Measurements from ENCODE around the gene RPS6KB2.

RPS6KB2 gene

DNA sequence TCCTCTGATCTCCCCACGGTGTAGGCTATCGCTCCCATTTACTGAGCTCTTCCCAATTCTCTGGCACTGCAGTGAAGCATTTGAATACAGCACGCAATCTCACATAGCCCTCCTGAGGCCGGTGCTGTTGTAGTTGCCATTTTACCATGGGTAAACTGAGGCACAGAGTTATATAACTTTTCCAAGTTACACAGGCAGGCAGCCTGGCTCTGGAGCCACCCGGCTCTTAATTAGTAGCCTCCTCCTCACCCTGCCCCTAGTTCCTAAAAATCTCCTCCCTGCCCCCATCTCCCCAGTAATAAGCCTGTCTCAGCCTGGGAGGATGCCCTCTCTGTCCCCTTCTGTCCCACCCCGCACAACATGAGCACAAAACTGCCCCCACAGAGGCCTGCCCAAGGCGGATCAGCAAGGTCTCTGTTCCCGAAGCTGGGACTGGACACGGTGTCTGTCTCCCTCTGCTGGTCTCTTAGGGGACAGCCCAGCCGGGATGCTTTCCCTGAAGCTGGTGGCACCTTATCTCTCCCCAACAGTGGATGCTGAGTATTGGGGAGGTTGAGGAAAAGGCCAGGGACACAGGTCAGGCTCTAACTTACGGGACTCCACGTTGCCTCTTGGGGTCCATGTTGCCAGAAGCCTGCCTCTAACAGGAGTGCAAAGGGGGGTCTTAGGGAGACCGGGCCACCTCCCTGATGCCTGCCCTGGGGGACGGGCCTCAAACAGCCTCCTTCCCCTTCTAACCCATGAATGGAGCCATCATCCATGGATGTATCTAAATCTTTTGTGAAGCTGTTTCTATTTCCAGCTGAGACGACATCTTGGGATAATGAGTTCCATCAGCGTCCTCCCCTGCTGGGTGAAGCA is 45.8 kb upstream of the RPS6KB2 start:
- Histone ChIP-seq H3K4me1 (peaks cover 0 to 10% (median 8%) of the 10 kb centered on the region in 4 donors), H3K4me3 (no peak overlapping the region), H3K9me3 (no peaks in the 10 kb centered on the region), H3K36me3 (no peaks in the 10 kb centered on the region), H3K27ac (no peak overlapping the region), H3K27me3 (peaks cover 0 to 7% of the 10 kb centered on the region in 2 donors)
- DNase-seq, result peak; percentile 78 to 88
- TF ChIP-seq, protein P1, sequence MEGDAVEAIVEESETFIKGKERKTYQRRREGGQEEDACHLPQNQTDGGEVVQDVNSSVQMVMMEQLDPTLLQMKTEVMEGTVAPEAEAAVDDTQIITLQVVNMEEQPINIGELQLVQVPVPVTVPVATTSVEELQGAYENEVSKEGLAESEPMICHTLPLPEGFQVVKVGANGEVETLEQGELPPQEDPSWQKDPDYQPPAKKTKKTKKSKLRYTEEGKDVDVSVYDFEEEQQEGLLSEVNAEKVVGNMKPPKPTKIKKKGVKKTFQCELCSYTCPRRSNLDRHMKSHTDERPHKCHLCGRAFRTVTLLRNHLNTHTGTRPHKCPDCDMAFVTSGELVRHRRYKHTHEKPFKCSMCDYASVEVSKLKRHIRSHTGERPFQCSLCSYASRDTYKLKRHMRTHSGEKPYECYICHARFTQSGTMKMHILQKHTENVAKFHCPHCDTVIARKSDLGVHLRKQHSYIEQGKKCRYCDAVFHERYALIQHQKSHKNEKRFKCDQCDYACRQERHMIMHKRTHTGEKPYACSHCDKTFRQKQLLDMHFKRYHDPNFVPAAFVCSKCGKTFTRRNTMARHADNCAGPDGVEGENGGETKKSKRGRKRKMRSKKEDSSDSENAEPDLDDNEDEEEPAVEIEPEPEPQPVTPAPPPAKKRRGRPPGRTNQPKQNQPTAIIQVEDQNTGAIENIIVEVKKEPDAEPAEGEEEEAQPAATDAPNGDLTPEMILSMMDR (IDR thresholded peaks at IDR 0.05), result peak; percentile 98 to 99
- intact Hi-C loops (cut with DNase I; ENCODE audit: low total_unique reads), result loop anchor here (2.0 kb wide), 1 partner anchor 34 kb away; no protein-coding TSS in a partner anchor

GRCh38 chr11:67384851-67385366 is 43.4 kb upstream of the RPS6KB2 start:
- Histone ChIP-seq H3K9me3 (no peaks in the 10 kb centered on the region), H3K4me3 (no peak overlapping the region), H3K4me1 (peaks cover 0 to 10% (median 8%) of the 10 kb centered on the region in 4 donors), H3K27ac (peak overlapping the region; percentile 6 to 18), H3K36me3 (no peaks in the 10 kb centered on the region), H3K27me3 (peaks cover 0 to under 1% of the 10 kb centered on the region in 2 donors)
- intact Hi-C loops (cut with DNase I; ENCODE audit: low total_unique reads), result no loop called here
- TF ChIP-seq, protein P1 (IDR thresholded peaks at IDR 0.05), result no peak
- no peak for DNase-seq

GRCh38 chr11:67387069-67387468 is 41.2 kb upstream of the RPS6KB2 start:
- Histone ChIP-seq H3K36me3 (no peaks in the 10 kb centered on the region), H3K27ac (no peak overlapping the region), H3K9me3 (no peaks in the 10 kb centered on the region), H3K4me1 (peaks cover 0 to 23% (median 19%) of the 10 kb centered on the region in 4 donors), H3K27me3 (no peaks in the 10 kb centered on the region), H3K4me3 (no peak overlapping the region)
- DNase-seq, result no peak
- intact Hi-C loops (cut with DNase I; ENCODE audit: low total_unique reads), result no loop called here
- TF ChIP-seq, protein P1 (IDR thresholded peaks at IDR 0.05), result no peak

DNA sequence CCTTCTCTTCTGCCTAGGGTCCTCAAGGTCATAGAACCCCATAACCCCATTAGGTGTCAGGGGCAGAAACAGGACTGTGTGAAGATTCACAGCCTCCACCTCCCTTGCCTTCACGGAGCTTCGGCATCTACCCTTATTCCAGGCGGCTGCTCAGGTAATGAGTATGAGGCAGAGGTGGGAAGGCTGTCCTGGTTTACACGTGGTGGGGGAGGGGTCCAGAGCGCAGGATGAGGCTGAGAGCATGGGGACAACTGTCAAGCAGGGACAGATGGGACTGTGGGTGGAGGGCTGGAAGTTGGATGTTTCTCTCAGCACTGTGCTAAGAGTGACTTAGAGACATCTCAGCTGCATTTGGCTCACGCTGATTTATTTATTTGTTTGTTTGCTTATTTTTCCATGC is 40.8 kb upstream of the RPS6KB2 start:
- no peaks in the 10 kb centered on the region for H3K36me3 ChIP-seq
- H3K9me3 ChIP-seq, result no peaks in the 10 kb centered on the region
- intact Hi-C loops (cut with DNase I; ENCODE audit: low total_unique reads), result no loop called here
- no peak overlapping the region for H3K27ac ChIP-seq
- peaks cover 0 to 27% (median 21%) of the 10 kb centered on the region in 4 donors for H3K4me1 ChIP-seq
- H3K27me3 ChIP-seq, result no peaks in the 10 kb centered on the region
- no peak overlapping the region for H3K4me3 ChIP-seq
- TF ChIP-seq, protein P1 (IDR thresholded peaks at IDR 0.05), result no peak
- no peak for DNase-seq

- peaks cover 0 to 12% (median 0%) of the 10 kb centered on the region in 3 donors for H3K36me3 ChIP-seq
- DNase-seq, result no peak
- H3K27me3 ChIP-seq, result no peaks in the 10 kb centered on the region
- H3K4me1 ChIP-seq, result peaks cover 0 to 30% (median 26%) of the 10 kb centered on the region in 4 donors
- TF ChIP-seq, protein P1 (IDR thresholded peaks at IDR 0.05), result peak; percentile 38 to 39
- H3K4me3 ChIP-seq, result no peak overlapping the region
- H3K9me3 ChIP-seq, result no peaks in the 10 kb centered on the region
- H3K27ac ChIP-seq, result no peak overlapping the region
- intact Hi-C loops (cut with DNase I; ENCODE audit: low total_unique reads), result no loop called here
Observed at GRCh38 chr11:67389477-67389876, 38.8 kb upstream of the RPS6KB2 start.
